HG02588 (cell line): ENCODE data around the gene COL6A6.
"Not testable (repeated sequence)": the region's sequence is repeated elsewhere in the genome, so short reads cannot be mapped to it uniquely, and the experiment has no call there.

ENCODE experiments used
- ATAC-seq: cut with Tn5 transposase; IDR thresholded peaks from one replicate; pipeline ENCODE4 v1.9.1; 2021; ENCODE audit warnings: mild to moderate bottlenecking, moderate library complexity; ENCODE audit not compliant: unreplicated experiment

The COL6A6 gene

GRCh38 chr3:130529486-130530215 lies 12.7 kb downstream of the COL6A6 start:
- ATAC-seq = no peak

GRCh38 chr3:130533247-130533646 lies 16.3 kb downstream of the COL6A6 start:
- no peak for ATAC-seq

GRCh38 chr3:130537673-130538304 lies 20.8 kb downstream of the COL6A6 start:
- no peak for ATAC-seq

GRCh38 chr3:130539005-130539404 lies 22.0 kb downstream of the COL6A6 start:
- ATAC-seq = no peak

GRCh38 chr3:130543322-130543721 lies 26.3 kb downstream of the COL6A6 start:
- no peak for ATAC-seq

GRCh38 chr3:130546920-130547679 lies 30.1 kb downstream of the COL6A6 start:
- ATAC-seq = no peak

- not testable (repeated sequence) for ATAC-seq
Measured at GRCh38 chr3:130547680-130548065, 30.7 kb downstream of the COL6A6 start.

- ATAC-seq = no peak
Measured at GRCh38 chr3:130548356-130548755, 31.4 kb downstream of the COL6A6 start.

GRCh38 chr3:130557336-130558035 lies 40.5 kb downstream of the COL6A6 start:
- no peak for ATAC-seq

- no peak for ATAC-seq
Measured at GRCh38 chr3:130558366-130558765, 41.4 kb downstream of the COL6A6 start.

- ATAC-seq = no peak
Measured at GRCh38 chr3:130565224-130565623, 48.2 kb downstream of the COL6A6 start.
